ENCODE measurements around the gene MAST2.

- no peak for TF ChIP-seq POLR2A (IDR thresholded peaks at IDR 0.05; ENCODE audit: low read depth, low read length)
- no peak for TF ChIP-seq TAF1 (IDR thresholded peaks at IDR 0.05; ENCODE audit: borderline replicate concordance, low read depth, low read length)
Observed at GRCh38 chr1:45846931-45847330, 43.5 kb downstream of the MAST2 start.
